ENCODE data around the gene VEGFA.

- no peak for TF ChIP-seq CTCF (IDR thresholded peaks at IDR 0.05)
- no peak for TF ChIP-seq POLR2A (IDR thresholded peaks at IDR 0.05)
Observed at GRCh38 chr6:43722920-43723545, 47.0 kb upstream of the VEGFA start.
